Coronary artery (tissue), 2 donors: ENCODE measurements around the gene GRM1.

Experiments used
- DNase-seq: peaks from one replicate; pipeline ENCODE4 v3.0.0-alpha.2; 2017; ENCODE audit warnings: low spot score
- H3K27ac ChIP-seq, 2 donors: fragments of 200-600 bp; sonication (generic); one replicate each; pipeline ENCODE4 v1.5.1; 2016 to 2019
- H3K4me3 ChIP-seq: fragments of 200-600 bp; sonication (generic); 2 replicates; pipeline ENCODE4 v1.5.1; 2016; ENCODE audit warnings: mild to moderate bottlenecking, moderate library complexity
- CTCF ChIP-seq: fragments of 200-600 bp; sonication (generic); IDR thresholded peaks from one replicate; pipeline ENCODE4 v1.5.1; 2019; ENCODE audit warnings: antibody characterized with exemption

The GRM1 gene

GRCh38 chr6:146367061-146367460, 338.2 kb downstream of the GRM1 start:
- Histone ChIP-seq H3K4me3 (no peak overlapping the region), H3K27ac (no peak overlapping the region)
- DNase-seq = no peak
- no peak for TF ChIP-seq CTCF

DNA sequence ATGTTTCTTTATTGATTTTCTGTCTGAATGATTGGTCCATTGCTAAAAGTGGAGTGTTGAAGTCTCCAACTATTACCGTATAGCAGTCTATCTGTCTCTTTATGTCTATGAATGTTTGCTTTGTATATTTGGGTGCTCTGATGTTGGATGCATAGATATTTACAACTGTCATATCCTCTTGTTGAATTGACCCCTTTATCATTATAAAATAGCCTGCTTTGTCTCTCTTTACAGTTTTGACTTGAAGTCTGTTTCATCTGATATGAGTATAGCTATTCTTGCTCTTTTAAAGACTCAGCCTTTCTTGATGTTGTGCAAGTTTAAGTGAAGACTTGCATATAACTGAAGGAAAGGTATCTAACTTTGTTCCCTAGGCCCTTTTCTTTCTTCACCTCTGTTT, 341.0 kb downstream of the GRM1 start:
- Histone ChIP-seq H3K4me3 (no peak overlapping the region), H3K27ac (no peak overlapping the region)
- DNase-seq = no peak
- TF ChIP-seq CTCF = no peak

DNA sequence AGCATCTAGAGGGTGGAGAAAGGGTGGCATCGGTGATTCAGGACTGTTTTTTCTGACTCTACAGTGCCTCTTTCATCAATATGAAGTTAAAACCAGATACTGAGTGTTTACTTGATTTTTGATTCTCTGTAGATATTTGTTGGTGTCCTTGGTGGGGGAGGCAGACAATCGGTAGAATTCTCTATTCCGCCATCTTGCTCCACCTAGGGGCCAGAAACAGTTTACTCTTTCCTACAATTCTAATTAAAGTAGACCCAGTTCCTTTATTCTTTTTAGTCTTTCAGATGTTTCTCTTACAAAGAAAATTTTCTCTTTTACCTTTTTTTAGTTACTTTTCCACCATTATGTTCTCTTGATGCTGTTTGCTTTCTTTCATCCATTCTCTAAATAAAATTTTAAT, 352.6 kb downstream of the GRM1 start:
- Histone ChIP-seq H3K27ac (no peak overlapping the region), H3K4me3 (no peak overlapping the region)
- no peak for DNase-seq
- TF ChIP-seq CTCF = no peak

GRCh38 chr6:146388736-146389364, 360.0 kb downstream of the GRM1 start:
- no peak overlapping the region for H3K4me3 ChIP-seq
- H3K27ac ChIP-seq = no peak overlapping the region
- DNase-seq = no peak
- TF ChIP-seq CTCF = no peak

GRCh38 chr6:146389740-146390139, 360.9 kb downstream of the GRM1 start:
- Histone ChIP-seq H3K27ac (no peak overlapping the region), H3K4me3 (no peak overlapping the region)
- DNase-seq = no peak
- TF ChIP-seq CTCF = no peak

- Histone ChIP-seq H3K27ac (no peak overlapping the region), H3K4me3 (no peak overlapping the region)
- DNase-seq = no peak
- no peak for TF ChIP-seq CTCF
Observed at GRCh38 chr6:146397638-146398037, 368.8 kb downstream of the GRM1 start.

GRCh38 chr6:146402476-146402875, 373.6 kb downstream of the GRM1 start:
- DNase-seq = no peak
- no peak for TF ChIP-seq CTCF
- Histone ChIP-seq H3K4me3 (no peak overlapping the region), H3K27ac (no peak overlapping the region)
